Stimulated activated naive CD8-positive, alpha-beta T cell treated with anti-CD3 and anti-CD28 coated beads, Interleukin-15, Interleukin-2, amounts not matched to agents 100 U/mL and 50 U/mL, for 24 hours (primary cell): Measurements from ENCODE around the gene RBM19.
"Not testable (repeated sequence)": the region's sequence is repeated elsewhere in the genome, so short reads cannot be mapped to it uniquely, and the experiment has no call there.

Experiments used
- ATAC-seq: fragments of 150-1000 bp; cut with Tn5 transposase; one replicate; pipeline ENCODE4 v1.10.0; 2021
- DNase-seq: peaks from one replicate; pipeline ENCODE4 v3.0.0; 2021

The RBM19 gene

DNA sequence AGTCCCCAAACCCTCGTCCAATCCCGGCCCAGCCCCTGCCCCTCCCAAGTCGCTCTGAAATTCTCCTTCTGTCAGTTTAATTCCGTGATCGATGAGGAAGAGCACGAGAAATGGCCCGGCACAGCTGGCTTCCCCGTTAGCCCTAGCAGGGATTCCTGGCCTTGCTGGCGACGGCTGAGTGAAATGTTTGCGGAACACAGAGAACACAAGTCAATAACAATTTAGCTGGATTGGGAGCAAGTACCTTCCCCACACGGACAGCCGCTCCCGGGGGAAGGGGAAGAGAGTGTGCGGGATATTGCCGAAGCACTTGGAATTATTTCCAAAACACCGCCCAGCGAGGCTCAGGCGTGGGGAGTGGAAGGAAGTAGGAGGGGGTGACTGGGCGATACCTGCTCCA lies 134.6 kb downstream of the RBM19 start:
- DNase-seq, result no peak
- ATAC-seq, result no peak

- DNase-seq, result no peak
- ATAC-seq, result no peak
Measured at GRCh38 chr12:113831016-113831415, 135.1 kb downstream of the RBM19 start.

- DNase-seq (no peak), ATAC-seq (no peak)
Measured at GRCh38 chr12:113829212-113829611, 136.9 kb downstream of the RBM19 start.

DNA sequence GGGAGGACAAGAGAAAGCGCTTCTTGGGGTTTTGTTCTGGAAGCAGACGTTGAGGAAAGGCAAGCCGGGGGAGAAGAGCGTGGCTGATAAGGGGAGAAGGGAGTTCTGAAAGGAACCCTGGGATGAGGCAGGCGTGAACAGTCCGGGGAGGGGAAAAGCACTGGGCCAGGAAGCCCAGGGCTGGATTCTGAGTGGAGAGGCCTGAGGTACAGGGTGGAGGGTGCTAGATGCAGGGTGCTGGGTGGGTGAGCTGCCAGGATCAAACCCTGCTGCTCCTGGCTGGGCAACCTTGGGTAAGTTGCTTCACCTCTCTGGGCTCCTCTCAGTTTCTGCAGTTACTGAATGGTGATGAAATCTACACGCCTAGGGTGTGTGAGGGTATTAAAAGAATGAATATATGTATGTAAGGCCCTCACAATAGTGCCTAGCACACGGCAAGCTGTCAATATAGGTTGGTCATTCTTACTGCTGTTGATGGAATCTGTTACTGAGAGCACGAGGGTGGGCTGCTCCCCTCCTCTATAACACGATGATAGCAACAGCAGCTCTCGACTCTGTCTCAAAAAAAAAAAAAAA lies 138.5 kb downstream of the RBM19 start:
- no peak for ATAC-seq
- no peak for DNase-seq

- DNase-seq (no peak), ATAC-seq (no peak)
Measured at GRCh38 chr12:113826805-113827538, 139.2 kb downstream of the RBM19 start.

GRCh38 chr12:113825705-113826104 lies 140.4 kb downstream of the RBM19 start:
- no peak for ATAC-seq
- DNase-seq, result no peak

GRCh38 chr12:113823816-113824215 lies 142.3 kb downstream of the RBM19 start:
- DNase-seq (no peak), ATAC-seq (no peak)

- DNase-seq (no peak), ATAC-seq (no peak)
Measured at GRCh38 chr12:113823016-113823415, 143.1 kb downstream of the RBM19 start.

- ATAC-seq, result no peak
- no peak for DNase-seq
Measured at GRCh38 chr12:113820842-113821241, 145.3 kb downstream of the RBM19 start.

DNA sequence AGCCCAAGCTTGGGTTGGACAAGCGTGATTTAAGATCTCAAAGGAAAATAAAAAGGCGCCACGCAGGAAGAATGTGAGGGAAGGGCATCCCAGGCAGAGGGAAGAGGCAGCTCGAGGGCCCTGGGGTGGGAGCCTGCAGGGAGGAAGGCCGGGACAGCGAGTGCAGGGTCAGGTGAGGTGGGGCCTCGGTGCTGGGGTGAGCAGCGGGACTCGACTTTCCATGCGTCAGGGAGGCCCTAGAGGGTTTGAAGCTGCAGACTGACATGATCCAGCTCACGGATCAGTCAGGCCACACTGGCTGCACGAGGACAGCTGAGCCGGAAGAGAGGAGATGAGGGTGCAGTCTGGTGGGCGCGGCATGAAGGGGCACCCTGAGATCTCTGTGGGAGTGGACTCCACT lies 145.8 kb downstream of the RBM19 start:
- ATAC-seq (no peak), DNase-seq (no peak)

- ATAC-seq (no peak), DNase-seq (no peak)
Measured at GRCh38 chr12:113819495-113819894, 146.6 kb downstream of the RBM19 start.

DNA sequence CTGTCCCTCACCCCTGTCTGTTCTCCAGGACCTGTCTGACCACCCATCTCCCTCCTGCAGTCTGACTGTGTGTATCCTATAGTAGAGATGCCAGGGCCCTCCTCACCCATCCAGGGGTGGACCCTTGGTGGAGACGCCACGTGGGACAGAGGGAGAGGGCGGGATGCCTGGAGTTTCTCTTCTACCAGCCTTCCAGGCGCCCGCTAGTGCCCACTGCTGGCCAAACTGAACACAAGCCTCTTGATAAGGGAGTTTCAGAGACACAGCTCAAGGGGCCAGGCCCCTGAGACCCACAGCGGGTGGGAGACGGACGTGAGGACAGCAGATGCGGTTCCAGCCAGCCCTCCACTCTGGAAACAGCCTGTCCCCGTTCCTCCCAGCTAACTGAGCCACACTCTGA lies 147.3 kb downstream of the RBM19 start:
- DNase-seq, result no peak
- no peak for ATAC-seq

- ATAC-seq, result no peak
- DNase-seq, result no peak
Measured at GRCh38 chr12:113818283-113818682, 147.8 kb downstream of the RBM19 start.

GRCh38 chr12:113816866-113817265 lies 149.3 kb downstream of the RBM19 start:
- ATAC-seq (no peak), DNase-seq (no peak)

DNA sequence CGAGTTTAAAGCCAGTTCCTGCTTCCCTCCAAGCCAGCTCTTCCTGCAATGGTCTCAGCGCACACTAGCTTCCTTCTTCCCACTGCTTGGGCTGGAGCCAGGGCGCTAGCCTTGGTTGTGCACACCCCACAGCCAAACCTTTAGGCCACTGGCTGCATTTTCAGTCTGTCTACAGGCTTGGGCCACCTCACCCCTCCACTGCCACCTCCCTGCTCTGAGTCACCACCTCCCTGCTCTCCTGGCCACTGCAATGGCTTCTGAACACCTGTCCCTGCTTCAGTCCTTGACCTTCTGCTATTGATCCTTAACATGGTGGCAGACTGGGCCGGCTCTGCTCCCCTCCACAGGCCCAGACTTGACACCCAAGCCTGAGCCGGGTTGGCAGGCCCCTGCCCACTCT lies 151.1 kb downstream of the RBM19 start:
- ATAC-seq (no peak), DNase-seq (no peak)

DNA sequence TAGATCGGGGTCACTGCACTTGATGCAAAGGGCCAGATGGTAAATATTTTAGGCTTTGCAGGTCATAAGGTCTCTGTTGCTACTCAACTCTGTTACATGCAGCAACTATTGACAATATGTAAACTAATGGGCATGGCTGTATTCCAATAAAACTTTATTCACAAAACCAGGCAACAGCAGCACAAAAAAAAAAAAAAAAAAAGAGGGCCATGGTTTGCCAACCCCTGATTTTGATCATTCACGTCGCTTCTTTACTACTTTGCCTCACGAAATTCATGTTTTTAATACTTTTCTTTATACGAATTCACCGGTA lies 152.9 kb downstream of the RBM19 start:
- no peak for ATAC-seq
- no peak for DNase-seq

DNA sequence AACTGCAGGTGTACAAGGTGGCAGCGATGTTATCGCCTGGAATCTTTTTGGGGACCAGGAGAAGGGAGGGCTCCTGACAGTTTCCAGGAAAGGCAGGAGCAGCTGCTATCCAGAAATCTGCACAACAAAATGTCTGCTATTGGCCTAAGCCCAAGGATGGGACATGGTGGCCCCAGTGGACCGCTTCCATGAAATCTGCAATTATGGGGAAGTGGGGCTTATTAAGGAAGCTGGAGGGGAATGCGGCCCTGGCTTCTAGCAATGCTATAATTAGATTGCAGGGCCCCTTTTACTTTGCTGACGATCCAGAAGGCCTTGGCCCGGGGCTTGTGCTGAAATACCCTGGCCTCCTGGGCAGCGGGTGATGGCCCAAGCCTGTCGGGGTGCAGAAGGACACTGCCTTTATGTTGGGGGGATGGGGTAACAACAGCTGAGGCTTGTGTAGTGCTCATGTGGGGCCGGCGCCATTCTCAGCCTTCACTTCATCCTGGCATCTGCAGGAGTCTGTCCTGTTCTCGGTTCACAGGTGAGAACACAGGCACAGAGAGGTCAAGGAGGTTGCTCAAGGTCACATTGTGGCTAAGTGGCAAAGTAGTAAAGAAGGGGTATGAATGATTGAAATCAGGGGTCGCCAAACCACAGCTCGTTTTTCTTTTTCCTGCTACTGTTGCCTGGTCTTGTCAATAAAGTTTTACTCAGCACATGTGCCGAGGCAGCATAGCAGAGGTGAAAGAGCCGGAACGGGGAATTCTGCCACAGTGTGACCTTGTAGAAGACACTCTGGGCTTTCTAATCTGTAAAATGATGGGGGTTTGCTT lies 153.5 kb downstream of the RBM19 start:
- ATAC-seq, result no peak
- DNase-seq, result no peak

GRCh38 chr12:113809462-113810220 lies 156.5 kb downstream of the RBM19 start:
- not testable (repeated sequence) for DNase-seq, ATAC-seq

DNA sequence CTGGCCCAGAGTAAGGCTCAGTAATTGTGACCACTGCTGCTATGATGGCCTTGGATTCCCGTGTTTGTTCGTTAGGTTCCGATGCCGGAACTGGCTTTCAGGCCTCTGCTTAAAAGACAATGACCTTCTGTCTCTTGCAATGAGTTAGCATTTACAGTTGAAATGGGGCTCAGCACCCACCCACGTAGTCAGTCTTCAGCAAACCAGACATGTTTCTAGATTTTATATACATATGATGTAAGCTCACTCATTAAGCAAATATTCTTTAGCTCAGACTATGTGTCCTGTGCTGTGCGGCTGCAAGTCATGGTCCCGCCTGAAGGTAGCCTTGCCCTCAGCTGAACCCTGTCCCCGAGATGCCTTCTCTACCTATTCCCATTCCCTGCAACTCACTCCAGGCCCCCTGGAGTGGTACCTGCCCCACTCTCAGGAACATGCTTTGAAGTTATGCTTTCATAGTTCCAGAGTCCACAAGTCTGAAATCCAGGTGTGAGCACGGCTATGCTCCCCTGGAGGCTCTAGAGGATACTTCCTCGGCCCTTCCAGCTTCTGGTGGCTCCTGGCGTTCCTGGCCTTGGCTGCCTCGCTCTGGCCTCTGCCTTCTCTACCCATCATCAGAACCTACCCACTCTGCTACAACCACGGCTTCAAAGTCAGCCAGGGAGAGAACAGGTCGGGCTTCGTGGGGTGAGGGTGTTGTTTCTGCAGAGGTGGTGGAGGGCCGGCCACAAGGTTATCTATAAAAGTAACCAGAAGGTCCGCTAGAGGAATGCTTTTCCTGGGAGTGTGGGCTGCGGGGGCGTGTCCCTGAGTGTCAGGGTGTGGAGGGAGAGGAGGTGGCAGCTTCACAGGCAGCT lies 157.8 kb downstream of the RBM19 start:
- DNase-seq (no peak), ATAC-seq (no peak)

- no peak for DNase-seq
- no peak for ATAC-seq
Measured at GRCh38 chr12:113805673-113806072, 160.5 kb downstream of the RBM19 start.

DNA sequence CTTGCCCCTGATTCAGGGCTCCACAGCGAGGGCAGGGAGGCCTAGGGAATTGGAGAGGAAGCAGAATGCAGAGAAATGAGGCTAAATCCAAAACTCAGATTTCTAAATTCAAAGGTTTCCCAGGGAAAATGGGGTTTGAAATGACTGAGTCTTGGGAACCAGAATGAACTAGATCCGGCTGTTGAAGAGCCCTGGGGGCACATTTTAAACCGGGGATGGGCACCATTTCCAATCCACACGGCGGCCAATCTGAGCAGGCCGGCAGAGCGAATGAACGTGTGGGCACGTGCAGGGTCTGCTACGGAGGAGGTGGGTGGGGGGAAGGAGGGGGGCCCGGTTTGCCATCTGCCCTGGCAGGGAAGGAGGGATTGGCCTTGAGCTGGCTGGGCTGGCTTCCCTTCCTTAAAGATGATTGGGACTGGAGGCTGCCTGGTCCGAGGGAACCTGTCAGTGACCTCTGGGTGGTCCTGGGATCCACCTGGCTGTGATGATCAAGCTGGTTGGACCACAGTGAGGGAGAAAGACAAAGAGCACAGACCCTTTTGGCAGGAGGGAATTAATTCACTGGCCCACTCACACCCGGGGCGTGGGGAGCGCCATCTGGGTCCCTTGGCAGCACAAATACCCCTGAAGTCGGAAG lies 161.0 kb downstream of the RBM19 start:
- DNase-seq (no peak), ATAC-seq (no peak)
